GM12801 (cell line): ENCODE measurements around the gene PLAGL1.

Experiments used
- CTCF ChIP-seq: IDR thresholded peaks from one replicate; pipeline ENCODE4 v1.5.1; 2011; ENCODE audit warnings: control low read depth; ENCODE audit not compliant: insufficient read length; ENCODE audit errors: extremely low read depth

The PLAGL1 gene

GRCh38 chr6:143952060-143952778, 55.8 kb downstream of the PLAGL1 start:
- TF ChIP-seq CTCF, result no peak

GRCh38 chr6:143950875-143951274, 57.2 kb downstream of the PLAGL1 start:
- no peak for TF ChIP-seq CTCF

- no peak for TF ChIP-seq CTCF
Observed at GRCh38 chr6:143949962-143950361, 58.1 kb downstream of the PLAGL1 start.

- TF ChIP-seq CTCF, result no peak
Observed at GRCh38 chr6:143949535-143949934, 58.5 kb downstream of the PLAGL1 start.

- TF ChIP-seq CTCF, result no peak
Observed at GRCh38 chr6:143948208-143948607, 59.9 kb downstream of the PLAGL1 start.

- TF ChIP-seq CTCF, result no peak
Observed at GRCh38 chr6:143941852-143942627, 66.0 kb downstream of the PLAGL1 start.

GRCh38 chr6:143940011-143940597, 68.0 kb downstream of the PLAGL1 start:
- TF ChIP-seq CTCF, result no peak
